ENCODE results near the gene ZNF682.
"Not testable (repeated sequence)": the region's sequence is repeated elsewhere in the genome, so short reads cannot be mapped to it uniquely, and the experiment has no call there.

The ZNF682 gene

GRCh38 chr19:20039203-20039723 is at the start of gene ZNF682:
ZNF682 (minus strand) TSS chr19:20039505; CDS start chr19:20039345, 160 bp downstream.
- peak; percentile 96 for DNase-seq (ENCODE audit: low spot score)

GRCh38 chr19:20082876-20083275 is 43.6 kb upstream of the ZNF682 start:
- DNase-seq (ENCODE audit: low spot score), result not testable (repeated sequence)

- DNase-seq (ENCODE audit: low spot score), result not testable (repeated sequence)
Observed at GRCh38 chr19:20082232-20082833, 43.0 kb upstream of the ZNF682 start.

GRCh38 chr19:20080656-20081055 is 41.4 kb upstream of the ZNF682 start:
- no peak for DNase-seq (ENCODE audit: low spot score)

GRCh38 chr19:20079476-20079875 is 40.2 kb upstream of the ZNF682 start:
- DNase-seq (ENCODE audit: low spot score), result no peak

GRCh38 chr19:20078581-20079031 is 39.3 kb upstream of the ZNF682 start:
- peak; percentile 6 for DNase-seq (ENCODE audit: low spot score)

GRCh38 chr19:20077791-20078463 is 38.6 kb upstream of the ZNF682 start, which contains the start of gene ZNF90:
ZNF90 (plus strand) TSS chr19:20078000; CDS start chr19:20078133, 133 bp downstream.
- DNase-seq (ENCODE audit: low spot score), result peak; percentile 97

- DNase-seq (ENCODE audit: low spot score), result no peak
Observed at GRCh38 chr19:20072936-20073335, 33.6 kb upstream of the ZNF682 start.

GRCh38 chr19:20070691-20071090 is 31.4 kb upstream of the ZNF682 start:
- no peak for DNase-seq (ENCODE audit: low spot score)

- not testable (repeated sequence) for DNase-seq (ENCODE audit: low spot score)
Observed at GRCh38 chr19:20068559-20068958, 29.3 kb upstream of the ZNF682 start.

GRCh38 chr19:20067943-20068342 is 28.6 kb upstream of the ZNF682 start:
- no peak for DNase-seq (ENCODE audit: low spot score)

GRCh38 chr19:20066861-20067260 is 27.6 kb upstream of the ZNF682 start:
- no peak for DNase-seq (ENCODE audit: low spot score)

GRCh38 chr19:20060282-20060681 is 21.0 kb upstream of the ZNF682 start:
- DNase-seq (ENCODE audit: low spot score), result no peak

- DNase-seq (ENCODE audit: low spot score), result not testable (repeated sequence)
Observed at GRCh38 chr19:20058738-20059137, 19.4 kb upstream of the ZNF682 start.

GRCh38 chr19:20051841-20052768 is 12.8 kb upstream of the ZNF682 start:
- DNase-seq (ENCODE audit: low spot score), result peak; percentile 99

GRCh38 chr19:20045742-20046141 is 6.4 kb upstream of the ZNF682 start:
- DNase-seq (ENCODE audit: low spot score), result not testable (repeated sequence)

- no peak for DNase-seq (ENCODE audit: low spot score)
Observed at GRCh38 chr19:20044663-20045062, 5.4 kb upstream of the ZNF682 start.

GRCh38 chr19:20038358-20039202 is 725 bp downstream of the ZNF682 start:
- no peak for DNase-seq (ENCODE audit: low spot score)

- DNase-seq (ENCODE audit: low spot score), result no peak
Observed at GRCh38 chr19:20035935-20036334, 3.4 kb downstream of the ZNF682 start.

GRCh38 chr19:20028611-20029010 is 10.7 kb downstream of the ZNF682 start:
- peak; percentile 58 for DNase-seq (ENCODE audit: low spot score)

GRCh38 chr19:20005741-20006140 is 33.6 kb downstream of the ZNF682 start:
- DNase-seq (ENCODE audit: low spot score), result no peak

Data from putamen (tissue), 1 donor.